ENCODE measurements around the gene DROSHA. TPM values are rescaled to one million over a fixed set of nuclear protein-coding genes. Genes with fewer than 3 reads are reported as not detected.
A peak's percentile ranks its signal among the peaks of the same experiment; 100 is the strongest.

DROSHA gene
- total and polyA plus RNA-seq, 2 donors (not counting 1 experiment from before 2014, with no cell fraction given), result 44.1 to 48.4 TPM

DNA sequence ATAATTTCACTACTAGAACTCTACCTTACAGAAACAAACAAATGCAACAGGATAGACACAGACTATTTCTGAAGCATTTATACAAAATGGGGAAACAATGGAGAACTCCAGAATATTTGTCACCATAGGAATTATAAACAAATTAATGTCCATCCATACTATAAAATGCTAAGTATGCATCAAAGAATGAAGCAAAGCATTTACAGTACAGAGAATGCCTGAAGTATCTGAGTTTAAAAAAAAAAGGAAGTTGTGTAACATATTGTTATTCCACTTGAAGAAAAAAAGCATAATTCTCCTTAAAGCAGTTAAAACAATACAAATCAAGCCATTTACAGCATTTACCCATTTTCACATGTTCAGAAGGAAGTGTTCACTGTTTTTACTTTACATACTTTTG is 53.0 kb downstream of the DROSHA start:
- Histone ChIP-seq H3K4me2 (ENCODE audit: extremely low read depth, insufficient read depth, low read length) (no peak overlapping the region), H3K4me3 (replicated peaks in 1 of 4; ENCODE audit: control extremely low read depth in 1 of 4, insufficient read depth in 1 of 4, low read depth in 3 of 4, low read length in 4 of 4) (no peak overlapping the region), H3K79me2 (ENCODE audit: control insufficient read depth, insufficient read depth, low read length) (no peaks in the 10 kb centered on the region), H3K27me3 (ENCODE audit: control insufficient read depth, insufficient read depth, low read length) (no peaks in the 10 kb centered on the region), H3K36me3 (ENCODE audit: control insufficient read depth, insufficient read depth, low read length) (no peaks in the 10 kb centered on the region), H3K27ac (ENCODE audit: insufficient read depth, low read length) (no peak overlapping the region), H3K9ac (ENCODE audit: insufficient read depth, low read length) (no peak overlapping the region), H3K9me3 (ENCODE audit: control insufficient read depth, insufficient read depth, low read depth, low read length) (no peaks in the 10 kb centered on the region), H4K20me1 (ENCODE audit: control insufficient read depth, extremely low read depth, insufficient read depth, low read length) (no peaks in the 10 kb centered on the region), H2AFZ (ENCODE audit: low read length) (no peak overlapping the region), H3K4me1 (ENCODE audit: control insufficient read depth, extremely low read depth, insufficient read depth, low read length) (no peaks in the 10 kb centered on the region)
- TF ChIP-seq EZH2 (IDR thresholded peaks at IDR 0.05; ENCODE audit: low read length, missing control alignments), result no peak
- TF ChIP-seq, protein P1, sequence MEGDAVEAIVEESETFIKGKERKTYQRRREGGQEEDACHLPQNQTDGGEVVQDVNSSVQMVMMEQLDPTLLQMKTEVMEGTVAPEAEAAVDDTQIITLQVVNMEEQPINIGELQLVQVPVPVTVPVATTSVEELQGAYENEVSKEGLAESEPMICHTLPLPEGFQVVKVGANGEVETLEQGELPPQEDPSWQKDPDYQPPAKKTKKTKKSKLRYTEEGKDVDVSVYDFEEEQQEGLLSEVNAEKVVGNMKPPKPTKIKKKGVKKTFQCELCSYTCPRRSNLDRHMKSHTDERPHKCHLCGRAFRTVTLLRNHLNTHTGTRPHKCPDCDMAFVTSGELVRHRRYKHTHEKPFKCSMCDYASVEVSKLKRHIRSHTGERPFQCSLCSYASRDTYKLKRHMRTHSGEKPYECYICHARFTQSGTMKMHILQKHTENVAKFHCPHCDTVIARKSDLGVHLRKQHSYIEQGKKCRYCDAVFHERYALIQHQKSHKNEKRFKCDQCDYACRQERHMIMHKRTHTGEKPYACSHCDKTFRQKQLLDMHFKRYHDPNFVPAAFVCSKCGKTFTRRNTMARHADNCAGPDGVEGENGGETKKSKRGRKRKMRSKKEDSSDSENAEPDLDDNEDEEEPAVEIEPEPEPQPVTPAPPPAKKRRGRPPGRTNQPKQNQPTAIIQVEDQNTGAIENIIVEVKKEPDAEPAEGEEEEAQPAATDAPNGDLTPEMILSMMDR (conservative IDR thresholded peaks at IDR 0.05 in 1 of 2, IDR thresholded peaks at IDR 0.05 in 1 of 2; ENCODE audit: low read depth in 1 of 2, low read length in 2 of 2), result no peak
- DNase-seq (ENCODE audit: low read depth in 2 of 2), result no peak

DNA sequence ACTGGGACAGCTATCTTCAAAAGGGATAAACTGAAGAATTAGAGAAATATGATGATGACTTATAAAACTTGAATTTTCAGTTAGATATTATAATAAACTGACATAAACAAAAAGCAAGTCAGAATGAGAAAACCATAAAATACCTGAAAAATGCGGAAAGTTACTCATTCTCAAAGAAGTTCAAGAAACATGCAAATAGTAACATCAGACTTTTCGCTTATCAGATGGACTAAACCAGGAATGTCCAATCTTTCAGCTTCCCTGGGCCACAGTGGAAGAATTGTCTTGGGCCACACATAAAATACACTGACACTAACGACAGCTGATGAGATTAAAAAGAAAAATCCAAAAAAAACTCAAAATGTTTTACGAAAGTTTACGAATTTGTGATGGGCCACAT is 53.9 kb downstream of the DROSHA start:
- H3K27ac ChIP-seq (ENCODE audit: insufficient read depth, low read length), result no peak overlapping the region
- H3K4me1 ChIP-seq (ENCODE audit: control insufficient read depth, extremely low read depth, insufficient read depth, low read length), result no peaks in the 10 kb centered on the region
- no peak overlapping the region for H3K9ac ChIP-seq (ENCODE audit: insufficient read depth, low read length)
- H2AFZ ChIP-seq (ENCODE audit: low read length), result no peak overlapping the region
- no peaks in the 10 kb centered on the region for H3K27me3 ChIP-seq (ENCODE audit: control insufficient read depth, insufficient read depth, low read length)
- TF ChIP-seq, protein P1 (conservative IDR thresholded peaks at IDR 0.05 in 1 of 2, IDR thresholded peaks at IDR 0.05 in 1 of 2; ENCODE audit: low read depth in 1 of 2, low read length in 2 of 2), result no peak
- TF ChIP-seq EZH2 (IDR thresholded peaks at IDR 0.05; ENCODE audit: low read length, missing control alignments), result no peak
- no peaks in the 10 kb centered on the region for H3K36me3 ChIP-seq (ENCODE audit: control insufficient read depth, insufficient read depth, low read length)
- H3K4me2 ChIP-seq (ENCODE audit: extremely low read depth, insufficient read depth, low read length), result no peak overlapping the region
- H3K79me2 ChIP-seq (ENCODE audit: control insufficient read depth, insufficient read depth, low read length), result no peaks in the 10 kb centered on the region
- no peaks in the 10 kb centered on the region for H3K9me3 ChIP-seq (ENCODE audit: control insufficient read depth, insufficient read depth, low read depth, low read length)
- H3K4me3 ChIP-seq (replicated peaks in 1 of 4; ENCODE audit: control extremely low read depth in 1 of 4, insufficient read depth in 1 of 4, low read depth in 3 of 4, low read length in 4 of 4), result no peak overlapping the region
- H4K20me1 ChIP-seq (ENCODE audit: control insufficient read depth, extremely low read depth, insufficient read depth, low read length), result no peaks in the 10 kb centered on the region
- DNase-seq (ENCODE audit: low read depth in 2 of 2), result no peak

DNA sequence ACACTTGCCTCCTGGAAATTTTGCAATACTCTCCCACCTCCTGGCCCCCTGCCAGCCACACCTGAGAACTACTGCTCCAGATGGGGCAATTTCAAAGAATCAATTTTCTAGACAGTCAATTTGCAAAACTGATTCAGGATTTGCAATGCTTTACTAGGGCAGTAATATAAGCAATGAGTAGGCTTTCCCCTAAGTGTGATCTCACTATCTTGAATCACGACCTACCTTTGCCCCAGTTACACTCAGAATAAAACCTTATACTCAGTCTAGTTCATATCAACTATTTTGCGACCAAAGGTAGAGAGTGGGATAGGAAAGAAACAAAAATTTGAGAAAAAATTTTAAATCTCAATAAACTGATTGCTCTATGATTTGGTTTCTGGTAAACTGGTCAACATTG is 54.4 kb downstream of the DROSHA start:
- Histone ChIP-seq H3K27ac (ENCODE audit: insufficient read depth, low read length) (no peak overlapping the region), H3K36me3 (ENCODE audit: control insufficient read depth, insufficient read depth, low read length) (no peaks in the 10 kb centered on the region), H3K79me2 (ENCODE audit: control insufficient read depth, insufficient read depth, low read length) (no peaks in the 10 kb centered on the region), H4K20me1 (ENCODE audit: control insufficient read depth, extremely low read depth, insufficient read depth, low read length) (no peaks in the 10 kb centered on the region), H3K9me3 (ENCODE audit: control insufficient read depth, insufficient read depth, low read depth, low read length) (no peaks in the 10 kb centered on the region), H3K27me3 (ENCODE audit: control insufficient read depth, insufficient read depth, low read length) (no peaks in the 10 kb centered on the region), H3K4me2 (ENCODE audit: extremely low read depth, insufficient read depth, low read length) (no peak overlapping the region), H3K9ac (ENCODE audit: insufficient read depth, low read length) (no peak overlapping the region), H3K4me3 (replicated peaks in 1 of 4; ENCODE audit: control extremely low read depth in 1 of 4, insufficient read depth in 1 of 4, low read depth in 3 of 4, low read length in 4 of 4) (no peak overlapping the region), H3K4me1 (ENCODE audit: control insufficient read depth, extremely low read depth, insufficient read depth, low read length) (no peaks in the 10 kb centered on the region), H2AFZ (ENCODE audit: low read length) (no peak overlapping the region)
- TF ChIP-seq EZH2 (IDR thresholded peaks at IDR 0.05; ENCODE audit: low read length, missing control alignments), result no peak
- TF ChIP-seq, protein P1 (conservative IDR thresholded peaks at IDR 0.05 in 1 of 2, IDR thresholded peaks at IDR 0.05 in 1 of 2; ENCODE audit: low read depth in 1 of 2, low read length in 2 of 2), result no peak
- peak in 1 of 2 donors; percentile 10 for DNase-seq (ENCODE audit: low read depth in 2 of 2)

Measured in fibroblast of lung (primary cell).